Stimulated activated CD8-positive, alpha-beta memory T cell treated with anti-CD3 and anti-CD28 coated beads, Interleukin-7, amount 100 ng/mL, for 4 hours (primary cell): ENCODE results near the gene JCHAIN.
A peak's percentile ranks its signal among the peaks of the same experiment; 100 is the strongest.
"Not testable (repeated sequence)": the region's sequence is repeated elsewhere in the genome, so short reads cannot be mapped to it uniquely, and the experiment has no call there.

Source experiments
- DNase-seq, 2 donors: peaks; one replicate each; pipeline ENCODE4 v3.0.0-alpha.2; 2020; ENCODE audit warnings: low read depth in 2 of 2

Gene JCHAIN

DNA sequence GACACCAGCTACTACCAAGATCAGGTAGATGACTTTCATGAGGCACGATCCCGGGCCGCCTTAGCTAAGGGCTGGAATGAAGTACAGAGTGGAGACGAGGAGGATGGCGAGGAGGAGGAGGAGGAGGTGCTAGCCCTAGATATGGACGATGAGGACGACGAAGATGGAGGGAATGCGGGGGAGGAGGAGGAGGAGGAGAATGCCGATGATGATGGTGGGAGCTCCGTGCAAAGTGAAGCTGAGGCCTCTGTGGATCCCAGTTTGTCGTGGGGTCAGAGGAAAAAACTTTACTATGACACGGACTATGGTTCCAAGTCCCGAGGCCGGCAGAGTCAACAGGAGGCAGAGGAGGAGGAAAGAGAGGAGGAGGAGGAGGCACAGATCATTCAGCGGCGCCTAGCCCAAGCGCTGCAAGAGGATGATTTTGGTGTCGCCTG is 22.5 kb upstream of the JCHAIN start:
- DNase-seq, result peak in 1 of 2 donors; percentile 12

GRCh38 chr4:70687821-70688794 is 21.8 kb upstream of the JCHAIN start, which contains the start of gene UTP3:
Gene UTP3 (plus strand): TSS chr4:70688532. CDS start chr4:70688678, 146 bp downstream.
- peak; percentile 86 to 88 for DNase-seq

GRCh38 chr4:70687392-70687791 is 21.1 kb upstream of the JCHAIN start:
- DNase-seq, result no peak

DNA sequence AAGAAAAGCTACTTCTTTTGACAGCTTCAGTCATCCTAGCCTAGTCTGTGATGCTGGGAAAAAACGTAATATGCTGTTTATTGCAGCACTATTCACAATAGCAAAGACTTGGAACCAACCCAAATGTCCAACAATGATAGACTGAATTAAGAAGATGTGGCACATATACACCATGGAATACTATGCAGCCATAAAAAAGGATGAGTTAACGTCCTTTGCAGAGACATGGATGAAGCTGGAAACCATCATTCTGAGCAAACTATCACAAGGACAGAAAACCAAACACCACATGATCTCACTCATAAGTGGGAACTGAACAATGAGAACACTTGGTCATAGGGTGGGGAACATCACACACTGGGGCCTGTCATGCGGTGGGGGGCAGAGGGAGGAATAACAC is 15.8 kb upstream of the JCHAIN start:
- DNase-seq, result not testable (repeated sequence)

DNA sequence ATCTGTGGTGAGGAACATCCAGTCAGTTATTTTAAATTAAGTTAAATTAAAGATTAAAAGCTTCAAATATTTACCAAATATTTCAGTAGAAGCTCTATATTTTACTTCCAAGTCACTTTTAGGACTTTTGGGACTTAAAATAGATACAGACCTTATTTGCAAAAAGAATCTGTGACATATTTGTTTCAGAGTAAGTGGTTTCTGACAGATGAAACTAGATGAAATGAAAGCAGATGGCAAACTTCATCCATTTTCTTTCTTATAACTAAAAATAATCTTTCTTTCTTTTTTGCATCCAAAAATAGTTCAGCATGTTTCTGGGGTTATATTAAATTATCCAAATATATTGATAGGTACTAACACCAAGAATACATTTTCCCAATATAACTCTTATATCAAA is 15.4 kb upstream of the JCHAIN start:
- no peak for DNase-seq

- DNase-seq, result no peak
Observed at GRCh38 chr4:70680934-70681333, 14.6 kb upstream of the JCHAIN start.

- DNase-seq, result no peak
Observed at GRCh38 chr4:70678383-70678999, 12.2 kb upstream of the JCHAIN start.

- no peak for DNase-seq
Observed at GRCh38 chr4:70676554-70677090, 10.3 kb upstream of the JCHAIN start.

- no peak for DNase-seq
Observed at GRCh38 chr4:70674731-70675130, 8.4 kb upstream of the JCHAIN start.

DNA sequence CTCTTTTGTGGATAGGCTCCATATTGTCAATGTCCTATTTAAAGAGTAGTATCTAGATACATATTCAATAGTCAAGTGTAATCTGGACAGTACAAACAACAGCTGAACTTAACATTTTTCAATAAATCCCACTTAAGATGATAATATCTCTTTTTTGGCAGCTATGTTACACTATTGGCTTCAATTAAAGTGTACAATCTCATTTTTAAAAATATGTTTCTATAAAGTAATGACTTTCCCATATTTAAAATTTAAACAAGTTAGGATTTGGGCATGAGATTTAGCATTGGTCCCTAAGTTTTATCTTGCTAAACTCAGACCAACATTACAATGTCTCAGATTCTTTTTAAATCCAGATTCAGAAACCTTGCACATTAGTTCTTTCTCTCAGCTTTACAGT is 7.9 kb upstream of the JCHAIN start:
- no peak for DNase-seq

GRCh38 chr4:70671091-70671490 is 4.8 kb upstream of the JCHAIN start:
- no peak for DNase-seq

GRCh38 chr4:70670332-70671014 is 4.2 kb upstream of the JCHAIN start:
- no peak for DNase-seq

GRCh38 chr4:70667740-70668535 is 1.6 kb upstream of the JCHAIN start:
- no peak for DNase-seq

DNA sequence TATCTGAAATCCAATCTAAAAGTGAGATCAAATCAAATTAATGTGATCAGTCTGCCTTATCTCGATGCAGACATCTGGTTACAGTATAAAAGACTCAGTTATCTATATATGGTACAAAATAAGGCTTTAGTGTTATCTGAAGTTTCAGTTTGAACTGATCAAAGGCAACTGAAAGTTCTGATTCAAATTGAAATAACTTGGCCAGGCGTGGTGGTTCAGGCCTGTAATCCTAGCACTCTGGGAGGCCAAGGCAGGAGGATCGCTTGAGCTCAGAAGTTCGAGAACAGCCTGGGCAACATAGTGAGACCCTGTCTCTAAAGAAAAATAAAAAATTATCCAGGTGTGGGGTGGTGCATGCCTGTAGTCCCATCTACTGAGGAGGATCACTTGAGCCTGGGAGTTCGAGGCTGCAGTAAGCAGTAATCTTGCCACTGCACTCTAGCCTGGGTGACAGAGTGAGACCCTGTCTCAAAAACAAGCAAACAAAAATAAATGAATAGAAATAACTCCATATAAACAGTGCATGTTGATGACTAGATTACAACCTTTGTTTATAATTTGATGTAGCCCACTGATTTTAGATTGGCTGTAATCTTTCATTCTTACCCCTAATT is 4.9 kb downstream of the JCHAIN start:
- not testable (repeated sequence) for DNase-seq

GRCh38 chr4:70660106-70660505 is 6.2 kb downstream of the JCHAIN start:
- DNase-seq, result no peak

DNA sequence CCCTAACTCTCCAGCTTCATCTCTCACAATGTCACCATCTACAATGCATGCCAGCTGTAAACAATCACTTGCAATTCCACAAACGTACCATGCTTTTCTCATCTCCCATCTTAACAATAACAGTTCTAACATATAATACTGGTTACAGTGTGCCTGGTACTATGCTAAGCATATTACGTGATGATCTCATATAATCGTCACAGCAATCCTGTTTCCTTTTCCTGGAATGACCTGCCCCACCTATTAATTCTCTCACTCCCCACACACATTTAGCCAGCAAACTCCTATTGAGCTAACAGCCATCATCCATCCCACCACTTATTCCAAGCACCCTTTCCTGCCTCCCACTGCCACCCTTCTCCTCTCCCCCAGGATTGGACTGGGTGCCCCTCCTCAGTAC is 7.9 kb downstream of the JCHAIN start:
- no peak for DNase-seq

DNA sequence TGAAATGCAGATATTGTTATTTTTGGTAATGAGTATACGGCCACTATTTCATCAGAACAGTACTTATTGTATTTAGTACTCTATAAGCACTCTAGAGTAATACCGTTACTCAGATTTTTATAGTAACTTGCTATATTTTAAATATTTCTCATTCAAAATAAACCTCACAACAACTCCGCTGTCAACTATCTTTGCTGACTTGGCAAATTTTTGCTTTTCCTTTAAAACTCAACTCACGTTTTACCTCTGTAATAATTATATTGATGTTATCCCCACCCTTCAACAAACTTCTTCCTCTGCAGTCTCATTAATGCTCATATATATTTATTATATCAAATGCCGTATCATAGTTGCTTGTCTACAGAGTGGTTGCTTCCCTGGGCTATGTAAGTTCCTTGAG is 9.0 kb downstream of the JCHAIN start:
- DNase-seq, result no peak

- DNase-seq, result no peak
Observed at GRCh38 chr4:70654605-70655011, 11.7 kb downstream of the JCHAIN start.

DNA sequence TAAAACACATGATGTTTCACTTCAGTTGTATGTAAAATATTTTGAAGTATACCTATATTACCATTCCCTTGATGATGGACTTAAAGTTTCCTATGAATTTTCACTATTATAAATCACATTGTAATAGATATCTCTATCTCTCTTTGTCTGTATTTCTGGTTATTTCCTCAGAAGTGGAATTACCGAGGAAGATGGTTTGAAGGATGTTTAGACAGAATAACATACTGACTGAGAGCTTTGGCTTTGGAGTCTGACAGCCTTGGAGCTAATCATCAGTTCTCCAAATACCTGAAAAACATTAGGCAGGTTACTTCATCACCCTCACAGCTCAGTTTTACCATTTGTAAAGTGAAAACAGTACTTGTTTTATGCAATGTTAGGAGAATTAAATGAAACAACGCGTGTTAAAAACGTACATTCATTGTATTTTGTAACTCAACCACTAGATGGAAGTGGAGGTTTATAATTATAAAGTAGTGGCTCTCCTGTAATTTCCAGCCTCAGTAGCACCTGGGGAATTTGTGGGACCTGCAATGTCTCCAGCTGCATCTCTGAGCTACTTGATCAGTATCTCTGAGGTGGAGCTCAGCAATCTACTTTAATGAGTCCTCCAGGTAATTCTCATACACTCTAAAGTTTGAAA is 14.3 kb downstream of the JCHAIN start:
- no peak for DNase-seq

GRCh38 chr4:70650741-70651140 is 15.6 kb downstream of the JCHAIN start:
- DNase-seq, result not testable (repeated sequence)
